Gastrocnemius medialis (tissue), 4 donors: Measurements from ENCODE around the gene KLHL29. TPM values are rescaled to one million over a fixed set of nuclear protein-coding genes. Genes with fewer than 3 reads are reported as not detected.
A peak's percentile ranks its signal among the peaks of the same experiment; 100 is the strongest.

Source experiments
- ATAC-seq, 2 donors: fragments of 150-250 bp; one replicate each; pipeline ENCODE4 v1.9.1; 2016
- DNase-seq, 2 donors: peaks; one replicate each; pipeline ENCODE4 v3.0.0-alpha.2; 2019
- H3K27ac ChIP-seq, 4 donors: fragments of 200-600 bp; sonication (generic); 1 replicate in 1 of 4; 2 replicates in 3 of 4; pipeline ENCODE4 v1.5.1; 2016 to 2018; ENCODE audit warnings: mild to moderate bottlenecking in 2 of 4, moderate library complexity in 1 of 4
- H3K27me3 ChIP-seq, 3 donors: fragments of 200-600 bp; sonication (generic) in 2 of 3; 1 replicate in 1 of 3; 2 replicates in 2 of 3; pipeline versions ENCODE4 v1.5.1 to v1.6.0; 2016 to 2019; ENCODE audit warnings: mild to moderate bottlenecking in 1 of 3, moderate library complexity in 1 of 3
- H3K36me3 ChIP-seq, 2 donors: fragments of 200-600 bp; sonication (generic) in 1 of 2; one replicate each; pipeline ENCODE4 v1.5.1; 2017 to 2018
- H3K4me1 ChIP-seq, 2 donors: fragments of 200-600 bp; sonication (generic) in 1 of 2; one replicate each; pipeline ENCODE4 v1.5.1; 2016 to 2017; ENCODE audit warnings: mild to moderate bottlenecking in 2 of 2
- H3K4me3 ChIP-seq, 4 donors: fragments of 200-600 bp; sonication (generic) in 3 of 4; 1 replicate in 1 of 4; 2 replicates in 3 of 4; pipeline ENCODE4 v1.5.1; 2016 to 2019; ENCODE audit warnings: mild to moderate bottlenecking in 2 of 4
- H3K9me3 ChIP-seq, 3 donors: fragments of 200-600 bp; sonication (generic) in 2 of 3; 1 replicate in 1 of 3; 2 replicates in 2 of 3; pipeline ENCODE4 v1.5.1; 2016 to 2019
- CTCF ChIP-seq, 5 experiments: fragments of 450-650 bp in 3 of 5; fragments of 200-600 bp in 2 of 5; sonication (generic) in 2 of 5; IDR thresholded peaks in 4 of 5; conservative IDR thresholded peaks in 1 of 5; 1 replicate in 4 of 5; 2 replicates in 1 of 5; pipeline ENCODE4 v1.5.1; 2016 to 2019; ENCODE audit warnings: antibody characterized with exemption in 5 of 5, mild to moderate bottlenecking in 3 of 5, moderate library complexity in 3 of 5
- POLR2A ChIP-seq, 2 donors: fragments of 450-650 bp; IDR thresholded peaks; one replicate each; pipeline ENCODE4 v1.6.1; 2017; ENCODE audit warnings: antibody characterized with exemption in 2 of 2, mild to moderate bottlenecking in 2 of 2, moderate library complexity in 2 of 2
- in situ Hi-C, 4 donors: fragments of 200-750 bp; cut with MboI; loops; one replicate each; pipeline versions ENCODE4 v1.15.0 to v1.8.0; 2017; ENCODE audit warnings: low sequenced_read_pairs in 4 of 4
- intact Hi-C: fragments of 100-400 bp; cut with DNase I; formaldehyde crosslinking; loops from one replicate; pipeline ENCODE4 v1.15.1; 2023; ENCODE audit warnings: low total_unique reads
- total RNA-seq, 4 donors: library from RNA; depleted of rRNA; stranded (reverse); fragments of >200 nt; gene quantifications; one replicate each; pipeline versions ENCODE4 v1.1.0 to v1.2.3, GENCODE V29; 2016

Gene KLHL29
- total RNA-seq, 4 donors from 2014 or later: 4.3 to 24.9 (median 8.7) TPM

- TF ChIP-seq POLR2A (IDR thresholded peaks at IDR 0.05): no peak
- TF ChIP-seq CTCF (IDR thresholded peaks at IDR 0.05 in 4 of 5, conservative IDR thresholded peaks at IDR 0.05 in 1 of 5): no peak
- ATAC-seq (peak; percentile 87 to 91), DNase-seq (peak; percentile 68 to 85)
- Histone ChIP-seq H3K36me3 (no peaks in the 10 kb centered on the region), H3K4me3 (no peak overlapping the region), H3K27me3 (no peaks in the 10 kb centered on the region), H3K4me1 (peaks cover 11 to 14% of the 10 kb centered on the region in 2 donors), H3K27ac (peak overlapping the region in 3 of 4 donors; percentile 59 to 75 (median 65)), H3K9me3 (no peaks in the 10 kb centered on the region)
- in situ Hi-C loops (no loop called here), intact Hi-C loops (no loop called here)
Observed at GRCh38 chr2:23624915-23625314, 239.9 kb downstream of the KLHL29 start.

- in situ Hi-C loops: no loop called here
- no peaks in the 10 kb centered on the region for H3K27me3 ChIP-seq
- DNase-seq (no peak), ATAC-seq (no peak)
- intact Hi-C loops: no loop called here
- no peaks in the 10 kb centered on the region for H3K36me3 ChIP-seq
- no peak overlapping the region for H3K4me3 ChIP-seq
- H3K27ac ChIP-seq: no peak overlapping the region
- peaks cover 11 to 13% of the 10 kb centered on the region in 2 donors for H3K4me1 ChIP-seq
- no peaks in the 10 kb centered on the region for H3K9me3 ChIP-seq
- TF ChIP-seq CTCF (IDR thresholded peaks at IDR 0.05 in 4 of 5, conservative IDR thresholded peaks at IDR 0.05 in 1 of 5): no peak
- no peak for TF ChIP-seq POLR2A (IDR thresholded peaks at IDR 0.05)
Observed at GRCh38 chr2:23625726-23626125, 240.7 kb downstream of the KLHL29 start.

- in situ Hi-C loops: no loop called here
- H3K27ac ChIP-seq: no peak overlapping the region
Observed at GRCh38 chr2:23626701-23627230, 241.8 kb downstream of the KLHL29 start.

GRCh38 chr2:23627236-23628009, 242.4 kb downstream of the KLHL29 start:
- no peak for TF ChIP-seq CTCF (IDR thresholded peaks at IDR 0.05 in 4 of 5, conservative IDR thresholded peaks at IDR 0.05 in 1 of 5)
- no peak for TF ChIP-seq POLR2A (IDR thresholded peaks at IDR 0.05)
- ATAC-seq (no peak), DNase-seq (no peak)
- Histone ChIP-seq H3K36me3 (no peaks in the 10 kb centered on the region), H3K9me3 (no peaks in the 10 kb centered on the region), H3K27me3 (no peaks in the 10 kb centered on the region), H3K27ac (no peak overlapping the region), H3K4me1 (peaks cover 6 to 10% of the 10 kb centered on the region in 2 donors), H3K4me3 (no peak overlapping the region)
- intact Hi-C loops (no loop called here), in situ Hi-C loops (no loop called here)

More at GRCh38 chr2:23626701-23627230, 241.8 kb downstream of the KLHL29 start:
- DNase-seq: no peak
- intact Hi-C loops: no loop called here
- Histone ChIP-seq H3K27me3 (no peaks in the 10 kb centered on the region), H3K9me3 (no peaks in the 10 kb centered on the region), H3K4me3 (no peak overlapping the region), H3K36me3 (no peaks in the 10 kb centered on the region), H3K4me1 (peaks cover 6 to 10% of the 10 kb centered on the region in 2 donors)
- ATAC-seq: no peak
- TF ChIP-seq POLR2A (IDR thresholded peaks at IDR 0.05) (no peak), CTCF (IDR thresholded peaks at IDR 0.05 in 4 of 5, conservative IDR thresholded peaks at IDR 0.05 in 1 of 5) (no peak)
